EL (cell line): ENCODE measurements around the gene LRRC40.
A peak's percentile ranks its signal among the peaks of the same experiment; 100 is the strongest.
"Not testable (repeated sequence)": the region's sequence is repeated elsewhere in the genome, so short reads cannot be mapped to it uniquely, and the experiment has no call there.

ENCODE experiments used
- DNase-seq: peaks from one replicate; pipeline ENCODE4 v3.0.0-alpha.2; 2016

LRRC40 gene

DNA sequence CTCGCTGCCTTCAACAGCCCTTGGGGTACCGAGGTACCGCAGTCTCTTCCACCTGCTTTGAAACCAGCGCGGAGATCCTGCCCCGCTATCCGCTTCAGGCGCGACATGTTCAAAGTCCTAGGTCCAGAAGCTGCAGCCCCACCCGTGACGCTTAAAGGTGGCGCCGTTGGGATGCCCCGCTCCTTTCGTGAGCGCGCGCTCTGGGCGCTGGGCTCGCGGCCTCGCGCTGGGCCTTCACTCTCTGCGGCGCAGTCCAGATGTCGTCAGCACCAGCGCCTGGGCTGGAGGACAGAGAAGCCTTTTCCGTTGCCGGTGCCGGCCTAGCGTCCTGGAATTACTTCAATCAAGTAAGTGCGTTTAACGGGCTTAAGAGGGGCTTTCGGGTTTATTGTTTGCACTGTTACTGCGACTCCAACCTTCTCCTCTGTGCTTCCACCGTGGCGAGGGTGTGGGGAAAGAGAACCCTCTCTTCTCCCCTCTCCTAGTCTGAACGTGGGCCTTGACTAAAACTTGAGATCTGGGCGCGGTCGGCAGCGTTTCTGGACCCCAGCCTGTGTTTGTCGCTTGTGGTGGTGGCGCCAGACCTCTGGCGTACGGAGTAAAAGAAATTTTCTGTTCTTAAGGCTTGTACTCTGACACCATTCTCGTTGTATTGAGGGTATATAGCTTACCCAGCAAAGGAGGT, at the start of gene LRRC40:
TSS of gene LRRC40 (minus strand) at position 146 of the 685 bp plus-strand sequence. CDS start at position 107, 39 bp downstream.
- DNase-seq: peak; percentile 95

DNA sequence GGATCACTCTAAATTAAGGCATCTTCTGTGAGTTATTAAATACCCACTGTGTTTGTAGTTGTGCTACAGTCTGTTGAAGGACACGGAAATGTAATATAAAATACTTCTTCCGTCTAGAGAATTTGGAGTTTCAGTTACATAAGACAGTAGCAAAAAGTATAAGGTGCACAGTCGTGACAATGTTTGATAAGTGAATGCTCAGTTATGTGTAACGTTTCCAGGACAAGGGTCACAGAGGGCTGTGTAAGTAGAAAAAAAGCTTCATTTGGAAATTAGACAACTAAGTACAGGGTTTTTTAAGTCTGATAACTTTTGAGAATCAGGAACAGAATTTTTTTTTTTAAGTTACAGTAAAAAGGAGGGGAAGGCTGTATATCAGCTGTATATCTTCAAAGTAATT, 43.4 kb upstream of the LRRC40 start:
- DNase-seq: no peak

DNA sequence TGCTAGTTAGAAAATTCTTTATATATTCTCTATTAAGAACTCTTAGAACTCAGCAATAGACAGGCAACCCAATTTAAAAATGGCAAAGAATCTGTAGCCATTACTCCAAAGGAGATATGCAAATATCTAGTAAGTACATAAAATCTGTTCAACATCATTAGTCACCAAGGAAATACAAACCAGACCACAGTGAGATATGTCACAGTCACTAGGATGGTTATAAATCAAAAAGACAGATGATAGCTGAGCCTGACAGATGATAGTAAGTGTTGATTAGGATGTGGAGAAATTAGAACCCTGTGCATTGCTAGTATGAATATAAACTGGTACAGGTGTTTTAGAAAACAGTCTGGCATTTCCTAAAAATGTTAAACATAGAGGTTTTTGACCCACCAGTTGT, 42.4 kb upstream of the LRRC40 start:
- no peak for DNase-seq

DNA sequence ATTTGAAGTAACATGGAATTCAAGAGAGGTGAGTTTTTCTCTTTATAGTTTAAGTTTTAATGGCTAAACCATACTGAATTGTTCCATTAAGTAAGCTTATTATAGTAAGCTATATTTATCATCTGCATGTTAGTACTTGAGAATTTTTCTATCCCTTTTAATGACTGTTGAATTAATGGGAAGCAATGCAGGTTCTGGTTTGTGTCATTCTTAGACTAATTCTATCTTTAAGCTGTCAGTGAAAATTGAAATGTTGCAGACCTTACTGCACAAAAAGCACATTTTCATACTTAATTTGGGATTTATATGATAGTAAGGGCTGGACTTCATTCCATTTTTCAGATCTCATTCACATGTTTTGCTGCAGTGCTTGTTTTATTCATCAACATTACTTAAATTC, 41.7 kb upstream of the LRRC40 start:
- no peak for DNase-seq

DNA sequence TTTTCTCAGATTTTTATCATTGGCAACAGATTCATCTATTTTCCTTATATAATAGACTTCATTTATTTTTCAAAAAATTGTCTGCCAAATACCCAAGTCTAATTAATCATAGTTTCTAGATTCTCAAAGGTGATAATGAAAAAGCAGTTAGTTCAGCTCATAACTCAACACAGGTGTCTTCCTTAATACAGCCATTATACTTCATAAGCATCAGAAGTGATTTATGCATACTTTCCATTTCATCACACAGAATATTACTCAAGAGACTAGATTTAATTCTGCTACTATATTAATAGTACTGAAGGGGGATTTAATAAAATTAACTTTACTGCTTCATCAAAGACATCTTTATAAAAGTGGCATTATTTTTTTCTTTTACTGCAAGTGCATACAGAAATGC, 34.6 kb upstream of the LRRC40 start:
- no peak for DNase-seq

DNA sequence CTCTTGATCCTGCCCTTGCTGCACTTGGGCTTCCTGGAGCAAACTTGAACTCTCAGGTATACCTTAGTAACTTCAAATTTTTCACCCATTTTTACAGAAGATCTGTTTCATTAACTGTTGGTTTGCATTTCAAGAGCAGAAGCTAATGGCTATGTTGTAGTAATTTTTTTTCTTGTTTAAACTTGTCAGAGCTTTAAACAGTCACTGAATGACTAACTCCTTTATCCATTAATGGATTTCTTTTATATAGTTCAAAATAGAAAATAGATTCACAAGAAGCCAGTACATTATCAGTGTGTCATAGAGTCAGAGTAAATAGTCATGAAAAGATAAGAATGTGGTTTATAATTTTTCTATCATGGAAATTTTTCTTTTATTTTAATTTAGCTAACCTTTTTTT, 29.4 kb upstream of the LRRC40 start:
- DNase-seq: no peak

DNA sequence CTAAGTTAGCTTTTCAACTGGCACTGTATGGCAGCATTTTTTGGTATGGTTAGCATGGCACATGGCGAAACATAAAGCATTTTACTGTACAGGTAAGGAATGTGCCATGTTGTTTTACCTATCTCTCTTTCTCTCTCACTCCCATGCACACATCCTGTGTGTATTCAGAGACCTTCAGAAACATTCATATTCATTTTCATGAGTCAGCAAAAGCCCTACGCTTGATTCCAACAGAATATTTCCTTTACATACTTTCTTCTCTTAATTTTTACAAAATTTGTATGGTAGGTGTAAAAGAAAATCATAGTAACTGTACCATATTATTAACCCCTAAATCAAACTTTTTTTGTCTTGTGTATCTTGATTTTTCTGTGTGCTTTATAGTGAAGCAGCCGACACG, 26.1 kb upstream of the LRRC40 start:
- DNase-seq: no peak

DNA sequence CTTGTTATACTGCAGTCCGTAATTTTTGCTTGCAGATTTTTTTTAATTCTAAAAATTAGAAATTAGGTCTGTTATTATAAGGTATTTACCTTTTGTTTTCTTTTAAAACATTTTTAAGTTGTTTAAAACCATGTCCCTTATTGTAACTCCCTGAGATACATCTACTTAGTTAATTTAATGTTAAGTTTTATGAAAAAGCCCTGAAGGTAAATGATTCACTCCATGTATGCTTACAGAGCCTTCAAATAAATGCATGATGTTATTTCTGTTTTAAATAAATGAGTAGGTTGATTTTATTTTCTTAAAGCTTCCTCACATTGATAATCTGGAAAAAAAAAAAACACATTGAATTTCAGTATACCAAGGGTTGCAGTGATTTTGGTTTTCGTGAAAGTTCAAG, 23.3 kb upstream of the LRRC40 start:
- DNase-seq: no peak

DNA sequence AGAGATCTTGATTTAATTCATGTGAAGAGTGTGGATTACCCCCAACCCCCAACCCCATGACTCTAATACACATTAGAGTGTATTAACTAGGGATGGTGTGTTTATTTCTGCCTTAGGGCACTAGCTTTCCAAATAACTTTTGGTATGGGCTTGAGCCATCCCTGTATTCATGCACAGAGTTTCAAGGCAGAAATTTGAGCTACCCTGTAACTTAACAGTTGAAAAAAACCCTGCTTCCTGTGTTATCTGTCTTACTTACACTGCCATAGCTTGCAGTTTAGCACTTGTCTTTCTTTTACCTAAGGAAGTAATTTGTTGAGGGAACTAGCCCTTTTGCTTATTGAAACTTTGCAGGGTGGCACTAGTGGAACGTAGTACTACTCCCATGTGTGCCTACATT, 22.1 kb upstream of the LRRC40 start:
- DNase-seq: peak; percentile 23

DNA sequence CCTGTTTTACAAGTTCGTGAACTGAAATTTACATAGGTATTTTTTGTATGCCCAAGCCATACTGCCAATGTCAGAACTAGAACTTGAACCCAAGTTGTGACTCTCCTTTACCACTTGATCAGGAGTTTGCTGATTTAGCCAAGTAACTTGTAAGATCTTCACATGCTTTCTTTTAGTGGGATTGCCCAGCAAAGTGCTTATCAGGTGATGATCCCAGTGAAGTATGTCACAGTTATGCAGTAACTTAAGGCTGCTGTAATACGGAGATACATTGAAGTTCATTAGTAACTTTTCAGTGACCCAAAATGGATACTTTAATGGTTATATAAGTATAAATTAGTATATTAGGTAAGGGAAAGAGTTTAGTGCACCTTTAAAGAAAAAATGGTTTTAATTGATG, 19.6 kb upstream of the LRRC40 start:
- no peak for DNase-seq

DNA sequence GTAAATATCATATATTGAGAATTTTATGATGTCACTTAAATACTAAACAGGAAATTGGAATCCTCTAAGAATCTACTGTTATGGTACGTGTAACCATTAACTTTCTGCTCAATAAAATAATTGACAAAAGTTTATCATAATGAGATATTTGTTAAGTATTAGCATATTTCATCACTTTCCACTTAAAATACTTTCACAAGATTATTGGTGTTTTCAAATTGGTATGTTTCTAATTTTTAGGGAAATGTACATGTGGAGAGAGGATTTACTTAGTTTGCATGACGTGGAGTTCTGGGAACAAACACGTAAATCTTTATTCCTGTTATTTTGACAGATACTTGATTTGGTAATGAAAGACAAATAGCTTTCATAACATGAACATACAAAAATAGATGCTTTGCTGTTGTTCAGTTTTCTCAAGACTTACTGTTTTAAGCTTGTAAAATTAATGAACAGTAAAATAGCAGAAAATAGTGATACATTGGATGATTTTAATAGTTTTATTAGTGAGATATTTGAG, 17.4 kb upstream of the LRRC40 start:
- DNase-seq: no peak

DNA sequence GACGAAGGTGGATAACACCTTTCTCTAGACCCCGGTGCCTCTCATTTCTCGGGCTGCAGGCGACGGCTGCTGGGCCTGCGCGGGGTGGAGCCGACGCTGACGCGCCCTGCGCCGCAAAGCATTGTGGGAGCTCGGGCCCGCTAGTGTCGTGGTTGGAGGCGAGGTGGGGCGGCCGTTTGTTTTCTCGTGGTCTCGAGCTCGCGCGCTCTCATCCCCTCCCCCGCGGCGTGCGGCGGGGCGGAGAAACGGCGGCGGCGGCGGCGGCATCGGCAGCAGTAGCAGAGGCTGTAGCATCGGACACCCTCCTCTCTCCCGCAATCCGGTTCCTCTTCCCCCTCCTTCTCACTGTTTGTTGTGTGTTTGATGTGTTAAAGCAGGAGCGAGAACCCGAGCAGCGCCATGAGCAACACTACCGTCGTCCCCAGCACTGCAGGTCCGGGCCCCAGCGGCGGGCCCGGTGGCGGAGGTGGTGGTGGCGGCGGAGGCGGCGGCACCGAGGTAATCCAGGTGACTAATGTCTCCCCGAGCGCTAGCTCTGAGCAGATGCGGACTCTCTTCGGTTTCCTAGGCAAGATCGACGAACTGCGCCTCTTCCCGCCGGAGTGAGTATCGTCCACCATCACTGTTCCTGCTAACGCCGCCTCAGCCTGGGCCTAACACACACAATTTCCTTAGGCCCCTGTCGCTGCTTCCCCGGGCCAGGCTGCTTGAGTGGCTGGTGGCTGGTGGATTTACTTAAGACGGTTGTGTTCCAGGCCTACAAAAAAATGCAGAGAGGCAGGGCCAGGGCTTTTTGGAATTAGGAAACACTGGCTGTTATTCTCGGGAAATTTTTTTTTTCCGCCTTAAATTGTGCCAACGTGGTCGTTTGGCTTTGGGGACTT, 16.1 kb upstream of the LRRC40 start, which contains the start of gene SRSF11:
TSS of gene SRSF11 (plus strand) at position 143 of the 884 bp plus-strand sequence. CDS start at position 400, 257 bp downstream.
- DNase-seq: peak; percentile 94

DNA sequence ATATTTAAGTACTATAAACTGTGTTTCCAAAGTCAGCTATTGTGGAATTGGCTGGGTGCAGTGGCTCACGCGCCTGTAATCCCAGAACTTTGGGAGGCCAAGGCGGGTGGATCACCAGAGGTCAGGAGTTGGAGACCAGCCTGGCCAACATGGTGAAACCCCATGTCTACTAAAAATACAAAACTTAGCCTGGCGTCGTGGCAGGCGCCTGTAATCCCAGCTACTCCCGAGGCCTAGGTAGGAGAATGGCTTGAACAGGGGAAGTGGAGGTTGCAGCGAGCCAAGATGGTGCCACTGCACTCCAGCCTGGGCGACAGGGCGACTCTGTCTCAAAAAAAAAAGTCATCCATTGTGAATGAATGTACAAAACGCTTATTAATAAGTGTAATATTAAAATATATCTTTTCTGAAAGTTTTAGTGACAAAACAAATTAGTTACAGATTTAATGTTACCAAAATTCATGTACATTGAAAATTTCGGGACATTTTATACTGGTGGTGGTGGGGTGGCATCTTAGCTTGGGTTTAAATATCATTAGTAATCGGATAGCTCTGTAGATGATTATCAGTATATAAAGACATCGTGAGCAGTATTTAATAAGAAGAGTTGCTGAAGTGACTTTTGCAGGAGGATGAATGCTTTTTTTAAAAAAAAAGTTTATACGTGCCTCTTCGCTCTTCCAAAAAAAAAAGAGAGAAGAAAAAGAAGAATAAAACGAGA, 15.3 kb upstream of the LRRC40 start:
- DNase-seq: no peak

DNA sequence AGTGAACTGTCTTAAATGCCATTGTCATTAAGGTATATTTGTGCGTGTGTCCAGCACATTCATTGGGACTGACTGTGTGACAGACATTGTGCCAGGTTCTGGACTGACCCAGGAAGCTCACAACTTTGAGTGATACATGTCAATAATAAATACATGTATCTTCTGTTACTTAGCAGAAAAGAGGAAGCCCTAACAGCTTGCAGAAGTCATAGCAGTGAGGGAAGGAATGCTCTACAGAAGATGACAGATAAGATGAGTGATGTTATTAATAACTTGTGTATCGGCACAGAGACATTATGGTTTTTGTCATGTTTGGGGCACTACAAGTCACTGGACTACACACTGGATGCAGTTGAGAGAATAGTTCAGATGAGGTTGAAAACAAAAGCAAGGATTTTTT, 14.6 kb upstream of the LRRC40 start:
- DNase-seq: no peak

DNA sequence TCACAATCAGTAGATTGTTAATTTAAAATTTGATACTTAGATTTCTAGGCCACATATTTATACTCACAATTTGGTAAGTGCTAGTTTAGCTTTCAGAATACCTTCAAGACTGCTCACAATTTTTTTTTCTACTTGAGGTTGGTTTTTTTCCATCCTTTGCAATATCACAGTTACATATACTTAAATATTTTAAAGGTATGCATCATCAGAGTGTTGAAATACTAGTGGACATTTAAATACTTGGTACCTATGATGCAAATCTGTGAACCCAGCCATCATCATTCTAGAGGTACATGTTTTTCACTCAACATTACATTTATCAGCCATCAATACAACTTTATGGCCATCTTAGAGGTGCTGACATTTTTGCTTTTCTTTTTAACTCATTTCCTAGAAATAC, 6.2 kb upstream of the LRRC40 start:
- no peak for DNase-seq

DNA sequence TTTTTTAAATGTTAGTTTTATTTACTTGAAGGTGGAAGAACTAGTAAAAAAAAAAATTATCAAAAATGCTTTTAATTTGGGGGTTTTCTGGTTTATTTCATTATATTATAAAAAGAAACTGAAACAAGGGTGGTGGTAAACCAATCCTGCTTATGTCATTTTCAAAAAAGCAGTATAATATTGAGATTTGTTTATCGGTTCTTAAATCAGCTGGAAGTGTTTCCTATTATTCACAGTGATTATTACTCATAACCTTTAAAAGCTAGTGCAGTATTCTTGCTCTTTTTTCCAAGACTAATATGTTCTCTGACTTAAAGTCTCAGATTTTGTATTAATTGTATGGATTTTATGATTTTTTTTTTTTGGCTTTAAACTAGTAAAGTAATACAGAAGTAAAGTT, 5.4 kb upstream of the LRRC40 start:
- DNase-seq: no peak

DNA sequence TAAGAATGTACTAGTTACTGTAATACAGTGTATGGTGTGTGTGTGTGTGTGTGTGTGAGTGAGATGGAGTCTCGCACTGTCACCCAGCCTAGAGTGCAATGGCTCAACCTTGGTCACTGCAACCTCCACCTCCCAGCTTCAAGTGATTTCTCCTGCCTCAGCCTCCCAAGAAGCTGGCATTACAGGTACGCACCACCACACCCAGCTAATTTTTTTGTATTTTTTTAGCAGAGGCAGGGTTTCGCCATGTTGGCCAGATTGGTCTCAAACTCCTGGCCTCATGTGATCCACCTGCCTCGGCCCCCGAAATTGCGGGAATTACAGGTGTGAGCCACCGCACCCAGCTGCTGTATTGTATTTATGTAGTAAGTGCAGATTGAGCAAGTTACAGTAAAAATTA, 2.9 kb upstream of the LRRC40 start:
- no peak for DNase-seq

DNA sequence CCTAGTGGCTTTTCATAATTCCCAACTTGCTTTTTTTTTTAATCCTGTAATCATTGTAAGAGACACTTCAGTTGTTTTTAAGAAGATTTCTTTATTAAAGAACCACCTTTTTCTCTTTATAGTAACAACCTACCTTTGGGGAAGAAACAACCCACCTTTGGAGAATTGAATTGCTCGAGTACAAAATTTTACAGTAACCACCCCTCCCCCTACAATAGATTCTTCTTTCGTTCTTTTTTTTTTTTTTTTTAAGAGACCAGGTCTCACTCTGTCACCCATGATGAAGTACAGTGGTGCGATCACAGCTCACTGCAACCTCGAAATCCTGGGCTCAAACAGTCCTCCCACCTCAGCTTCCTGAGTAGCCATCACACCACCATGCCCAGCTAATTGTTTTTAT, 2.1 kb upstream of the LRRC40 start:
- DNase-seq: no peak

DNA sequence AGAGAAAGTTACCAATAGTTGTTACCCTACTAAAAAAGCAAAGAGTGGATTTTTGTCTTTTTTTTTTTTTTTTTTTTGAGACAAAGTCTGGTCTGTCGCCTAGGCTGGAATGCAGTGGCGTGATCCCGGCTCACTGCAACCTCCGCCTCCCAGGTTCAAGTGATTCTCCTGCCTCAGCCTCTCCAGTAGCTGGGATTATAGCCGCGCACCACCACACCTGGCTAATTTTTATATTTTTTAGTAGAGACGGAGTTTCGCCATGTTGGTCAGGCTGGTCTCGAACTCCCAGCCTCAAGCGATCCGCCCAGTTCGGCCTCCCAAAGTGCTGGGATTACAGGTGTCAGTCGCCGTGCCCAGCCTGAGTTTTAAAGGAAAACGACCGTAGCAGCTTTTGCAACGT, 1.5 kb upstream of the LRRC40 start:
- not testable (repeated sequence) for DNase-seq

DNA sequence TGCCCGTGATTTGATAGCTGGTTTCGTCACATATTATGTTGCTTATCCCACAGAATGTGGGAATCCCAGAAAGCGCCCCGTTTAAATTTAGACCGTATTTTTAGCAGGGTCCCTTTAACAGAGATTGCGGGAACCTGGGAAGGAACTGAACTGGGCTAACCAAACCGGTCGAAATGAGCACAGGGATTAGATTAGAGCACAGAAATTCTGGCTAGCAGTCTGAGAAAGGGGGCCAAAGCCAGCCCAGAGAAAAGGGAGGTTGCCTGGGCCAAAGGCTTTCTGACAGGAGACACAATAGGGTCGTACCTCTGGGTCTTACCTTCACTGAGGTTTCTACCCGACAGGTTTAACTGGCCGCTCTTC, 327 bp downstream of the LRRC40 start:
- no peak for DNase-seq

DNA sequence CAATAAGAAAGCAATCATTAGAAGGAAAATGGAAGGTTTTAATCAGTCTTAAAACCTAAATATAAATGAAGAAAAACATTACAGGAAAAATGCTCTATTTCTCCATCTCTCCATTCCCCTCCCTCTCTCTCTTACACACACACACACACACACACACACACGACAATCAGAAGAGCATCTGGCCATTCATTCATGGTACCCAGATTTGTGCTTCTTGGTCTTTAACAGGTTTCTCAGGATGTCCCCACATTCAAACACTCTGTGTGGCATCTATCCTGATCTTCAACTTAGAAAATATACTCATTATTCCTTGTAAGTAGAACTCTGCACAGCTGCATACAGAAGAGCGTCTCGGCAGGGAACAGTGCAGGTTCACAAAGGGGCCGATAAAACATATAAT, 779 bp downstream of the LRRC40 start:
- DNase-seq: no peak

DNA sequence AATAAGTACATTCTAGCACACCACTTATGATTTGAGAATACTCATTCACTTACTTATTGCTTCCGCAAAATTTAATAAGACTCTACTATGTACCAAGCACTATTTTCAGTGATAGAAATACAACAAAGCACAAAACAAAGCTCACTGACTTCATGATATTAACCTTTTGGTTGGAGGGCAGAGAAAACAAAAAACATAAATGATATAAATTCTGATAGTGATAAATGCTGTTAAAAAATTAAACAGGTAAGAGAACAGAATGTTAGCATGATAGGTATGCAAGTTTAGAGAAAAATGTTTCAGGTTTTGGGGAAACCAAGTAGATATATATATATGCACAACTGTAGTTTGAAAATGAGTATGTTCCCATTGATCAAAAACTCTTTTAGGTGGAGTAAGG, 1.2 kb downstream of the LRRC40 start:
- DNase-seq: no peak

DNA sequence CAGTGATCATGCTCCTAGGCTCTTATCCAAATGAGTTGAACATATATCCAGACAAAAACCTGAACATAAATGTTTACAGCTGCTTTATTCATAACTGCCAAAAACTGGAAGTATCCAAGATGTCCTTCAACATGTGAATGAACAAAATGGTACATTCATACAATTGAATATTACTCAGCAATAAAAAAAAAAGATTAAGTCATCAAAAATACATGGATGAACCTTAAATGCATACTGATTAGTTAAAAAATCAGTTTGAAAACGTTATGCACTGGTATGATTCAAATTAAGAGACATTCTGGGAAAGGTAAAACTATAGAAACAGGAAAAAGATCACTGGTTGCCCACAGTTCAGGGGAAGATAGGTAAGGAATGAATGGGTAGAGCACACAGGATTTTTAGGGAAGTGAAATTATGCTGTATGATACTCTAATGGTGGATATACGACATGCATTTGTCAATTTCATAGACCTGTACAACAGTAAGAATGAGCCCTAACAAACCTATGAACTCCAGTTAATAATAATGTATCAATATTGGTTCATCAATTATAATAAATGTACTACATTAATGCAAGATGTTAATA, 3.1 kb downstream of the LRRC40 start:
- DNase-seq: no peak
